Heart left ventricle (tissue), 16 donors: Measurements from ENCODE around the gene PPP1R9A. TPM values are rescaled to one million over a fixed set of nuclear protein-coding genes. Genes with fewer than 3 reads are reported as not detected.
A peak's percentile ranks its signal among the peaks of the same experiment; 100 is the strongest.

Source experiments
- ATAC-seq, 4 donors: fragments of 200-7000 bp; cut with Tn5 transposase; one replicate each; pipeline ENCODE4 v1.9.1; 2020 to 2022; ENCODE audit warnings: moderate library complexity in 4 of 4, mild to moderate bottlenecking in 3 of 4, moderate number of reproducible peaks in 1 of 4
- DNase-seq, 5 donors: peaks; one replicate each; pipeline ENCODE4 v3.0.0-alpha.2; 2020
- H3K27ac ChIP-seq, 12 donors: fragments of 200-600 bp; sonication (generic) in 4 of 12; one replicate each; pipeline versions ENCODE4 v1.5.0 to v1.8.0; 2016 to 2022; ENCODE audit warnings: mild to moderate bottlenecking in 2 of 12
- H3K27me3 ChIP-seq, 9 donors: fragments of 200-600 bp; sonication (generic) in 2 of 9; one replicate each; pipeline versions ENCODE4 v1.5.1 to v1.8.0; 2016 to 2022; ENCODE audit warnings: mild to moderate bottlenecking in 3 of 9
- H3K36me3 ChIP-seq, 9 donors: fragments of 200-600 bp; sonication (generic) in 2 of 9; one replicate each; pipeline versions ENCODE4 v1.5.0 to v1.8.0; 2018 to 2022; ENCODE audit warnings: mild to moderate bottlenecking in 2 of 9
- H3K4me1 ChIP-seq, 12 donors: fragments of 200-600 bp; sonication (generic) in 4 of 12; one replicate each; pipeline versions ENCODE4 v1.5.0 to v1.8.0; 2016 to 2022; ENCODE audit warnings: mild to moderate bottlenecking in 3 of 12
- H3K4me3 ChIP-seq, 12 donors: fragments of 200-600 bp; sonication (generic) in 4 of 12; one replicate each; pipeline versions ENCODE4 v1.5.0 to v1.8.0; 2017 to 2022; ENCODE audit warnings: mild to moderate bottlenecking in 9 of 12, moderate library complexity in 4 of 12
- H3K9me3 ChIP-seq, 12 donors: fragments of 200-600 bp; sonication (generic) in 4 of 12; one replicate each; pipeline versions ENCODE4 v1.5.0 to v1.8.0; 2016 to 2022; ENCODE audit warnings: mild to moderate bottlenecking in 1 of 12
- POLR2A ChIP-seq, 2 donors: fragments of 450-650 bp; IDR thresholded peaks; one replicate each; pipeline ENCODE4 v1.6.1; 2017; ENCODE audit warnings: antibody characterized with exemption in 2 of 2, mild to moderate bottlenecking in 2 of 2, moderate library complexity in 2 of 2
- WGBS, 4 donors: extraction: QIAGEN DNeasy Blood & Tissue Kit in 2 of 4; methylation state at CpG; one replicate each; pipeline versions ENCODE4 v1.1.5 to v1.1.7; 2013 to 2018; 5-methylcytosine and 5-hydroxymethylcytosine counted together
- intact Hi-C, 10 donors: fragments of 100-400 bp; cut with DNase I; formaldehyde crosslinking; loops; one replicate each; pipeline versions ENCODE4 v1.11.1 to v1.14.2; 2022
- long read RNA-seq, 3 donors: library from polyadenylated mRNA; unstranded; transcript quantifications; one replicate each; pipeline ENCODE4 v2.0.0, GENCODE V29; 2020 to 2021
- polyA plus RNA-seq, 2 donors: library from polyadenylated mRNA; stranded (reverse); fragments of 200-250 nt; gene quantifications; one replicate each; pipeline ENCODE4 v1.2.3, GENCODE V29; 2013
- total RNA-seq, 9 donors: library from RNA; depleted of rRNA in 2 of 9; stranded (reverse); fragments of >200 nt in 2 of 9; fragmentation: NEBNext Ultra II Directional in 3 of 9; extraction: Animal tissue kit (Norgen Biotek cat#: 25700) in 3 of 9; gene quantifications; one replicate each; pipeline versions ENCODE4 v1.1.0 to v1.2.4, GENCODE V29; 2016 to 2023
- TF ChIP-seq, protein P1 (sequence below), 12 donors: fragments of 200-600 bp; sonication (generic) in 4 of 12; IDR thresholded peaks; one replicate each; pipeline versions ENCODE4 v1.5.0 to v1.8.0; 2018 to 2022; ENCODE audit warnings: antibody characterized with exemption in 12 of 12, mild to moderate bottlenecking in 5 of 12
- donor health status: ischemic (EF 13 %, LVEDD 7.1; RV severe dilation, severe dysfunction).
- donor health status: healthy with polysubstance abuse.
- donor health status: DM: no; HTN: yes; CAD: no.
- donor health status: DM: no; HTN: no; CAD: no.
- donor health status: ischemic (EF 25% LVEDD 6.9; RV normal size, moderate dysfunction).
- donor health status: ischemic (EF 25% LVEDD 5.7; RV mildly dilated, moderate dysfunction).
- donor health status: healthy.
- donor health status: DM: yes; HTN: yes; CAD: no.
- donor health status: ischemic (EF 35%, LVEDD 5.7; RV mildly dilated, moderate dysfunction).
- donor health status: nonischemic (EF 11% LVEDD 7.7; RV severe dilation, severe dysfunction).
- donor health status: DM: yes; HTN: yes; CAD: no.
- donor health status: PGD.
- donor health status: ischemic (EF 29% LVEDD 5.4; RV normal size, mild dysfunction).
- donor health status: nonischemic (EF 23%, LVEDD 6.1; RV moderate dilation, normal function).

The PPP1R9A gene
- total RNA-seq (10 to 100 TPM; 24.0 to 42.8 (median 31.0) TPM), polyA plus RNA-seq (1 to 10 TPM; 3.6 to 4.6 TPM)
- long read RNA-seq, donor 1, partial matches to known transcripts: 11 of 24 reads
- long read RNA-seq, donor 1, other reads (novel, unspliced or antisense): 13 of 24 reads
- long read RNA-seq, donor 2, partial matches to known transcripts: 49 of 68 reads
- long read RNA-seq, donor 2, other reads (novel, unspliced or antisense): 19 of 68 reads
- long read RNA-seq, donor 3, partial matches to known transcripts: 10 of 24 reads
- long read RNA-seq, donor 3, other reads (novel, unspliced or antisense): 14 of 24 reads

DNA sequence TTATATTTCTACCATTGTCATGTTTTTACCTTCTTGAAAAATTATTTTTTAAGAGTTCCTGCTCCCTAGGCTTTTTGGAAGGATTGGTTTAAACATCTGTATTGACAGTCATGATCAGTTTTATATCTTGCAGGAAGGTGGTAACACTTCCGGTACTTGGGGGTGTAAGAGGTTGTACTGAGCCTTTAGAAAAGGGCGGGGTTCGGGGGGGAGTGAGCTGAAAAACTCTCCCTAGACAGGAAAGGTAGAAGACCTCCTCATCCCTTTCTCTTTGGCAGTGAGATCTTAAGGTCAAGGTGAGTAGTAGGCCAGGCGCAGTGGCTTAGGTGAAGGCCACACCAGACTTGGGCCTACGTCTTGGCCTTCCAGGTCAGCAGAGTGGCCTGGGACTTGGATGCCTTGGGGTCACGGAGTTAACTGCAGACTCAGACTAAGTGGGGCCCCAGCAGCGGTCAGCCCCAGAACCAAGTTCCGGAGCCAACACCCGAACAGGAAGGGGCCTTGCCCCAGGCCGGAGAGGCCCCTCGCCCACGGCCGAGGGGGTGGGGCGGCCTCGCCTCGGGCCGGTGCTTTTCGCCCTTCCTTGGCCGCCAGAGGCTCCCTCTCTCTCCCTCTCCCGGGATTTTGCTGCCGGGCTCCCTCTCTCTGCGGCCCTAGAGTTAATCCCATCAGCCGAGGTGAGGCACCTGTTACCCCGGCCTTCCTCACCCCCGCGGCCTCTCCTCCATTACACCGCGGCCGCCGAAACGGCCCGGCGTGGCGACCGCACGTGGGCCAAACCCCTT, at the start of gene PPP1R9A:
PPP1R9A (plus strand) TSS at position 569 of the 785 bp plus-strand sequence. CDS start 2,520 bp downstream, outside the sequence.
- peak within 1 kb of the TSS; percentile 40 to 84 (median 74) for H3K27ac ChIP-seq
- DNase-seq: peak; percentile 47 to 60 (median 50)
- intact Hi-C loops: loop anchor here in 4 of 10 donors (5.0 to 10.0 kb wide), 4 partner anchors 135 to 290 kb away; partner anchors contain the start of gene SGCE (in 1 of the 4)
- peak within 1 kb of the TSS; percentile 35 to 83 (median 60) for H3K4me3 ChIP-seq
- peaks cover 0 to 18% (median 0%) of the 10 kb centered on the region in 9 donors for H3K27me3 ChIP-seq
- 17 to 59% (median 21%) methylated on average over 10 to 36 of the region's 36 CpGs for WGBS, 4 donors
- no peaks in the 10 kb centered on the region for H3K9me3 ChIP-seq
- H3K36me3 ChIP-seq: no peaks in the 10 kb centered on the region
- TF ChIP-seq, protein P1, sequence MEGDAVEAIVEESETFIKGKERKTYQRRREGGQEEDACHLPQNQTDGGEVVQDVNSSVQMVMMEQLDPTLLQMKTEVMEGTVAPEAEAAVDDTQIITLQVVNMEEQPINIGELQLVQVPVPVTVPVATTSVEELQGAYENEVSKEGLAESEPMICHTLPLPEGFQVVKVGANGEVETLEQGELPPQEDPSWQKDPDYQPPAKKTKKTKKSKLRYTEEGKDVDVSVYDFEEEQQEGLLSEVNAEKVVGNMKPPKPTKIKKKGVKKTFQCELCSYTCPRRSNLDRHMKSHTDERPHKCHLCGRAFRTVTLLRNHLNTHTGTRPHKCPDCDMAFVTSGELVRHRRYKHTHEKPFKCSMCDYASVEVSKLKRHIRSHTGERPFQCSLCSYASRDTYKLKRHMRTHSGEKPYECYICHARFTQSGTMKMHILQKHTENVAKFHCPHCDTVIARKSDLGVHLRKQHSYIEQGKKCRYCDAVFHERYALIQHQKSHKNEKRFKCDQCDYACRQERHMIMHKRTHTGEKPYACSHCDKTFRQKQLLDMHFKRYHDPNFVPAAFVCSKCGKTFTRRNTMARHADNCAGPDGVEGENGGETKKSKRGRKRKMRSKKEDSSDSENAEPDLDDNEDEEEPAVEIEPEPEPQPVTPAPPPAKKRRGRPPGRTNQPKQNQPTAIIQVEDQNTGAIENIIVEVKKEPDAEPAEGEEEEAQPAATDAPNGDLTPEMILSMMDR (IDR thresholded peaks at IDR 0.05): peak in 10 of 12 donors; percentile 7 to 56 (median 32)
- no peak for TF ChIP-seq POLR2A (IDR thresholded peaks at IDR 0.05)
- H3K4me1 ChIP-seq: peaks cover 0 to 13% (median 3%) of the 10 kb centered on the region in 12 donors
- peak; percentile 63 to 91 (median 90) for ATAC-seq

DNA sequence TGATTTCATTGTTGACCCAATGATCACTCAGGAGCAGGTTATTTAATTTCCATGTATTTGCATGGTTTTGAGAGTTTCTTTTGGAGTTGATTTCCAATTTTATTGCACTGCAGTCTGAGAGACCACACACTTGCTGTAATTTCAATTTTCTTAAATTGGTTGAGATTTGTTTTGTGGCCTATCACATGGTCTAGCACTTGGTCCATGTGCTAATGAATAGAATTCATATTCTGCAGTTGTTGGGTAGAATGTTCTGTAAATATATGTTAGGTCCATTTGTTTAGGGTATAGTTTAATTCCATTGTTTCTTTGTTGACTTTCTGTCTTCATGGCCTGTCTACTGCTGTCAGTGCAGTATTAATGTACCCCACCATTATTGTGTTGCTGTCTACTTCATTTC, 36.3 kb upstream of the PPP1R9A start:
- no peak for DNase-seq
- Histone ChIP-seq H3K36me3 (no peaks in the 10 kb centered on the region), H3K27me3 (no peaks in the 10 kb centered on the region), H3K4me1 (no peaks in the 10 kb centered on the region), H3K27ac (no peak overlapping the region), H3K9me3 (peaks cover 0 to 10% (median 0%) of the 10 kb centered on the region in 12 donors), H3K4me3 (no peak overlapping the region)
- no peak for ATAC-seq
- intact Hi-C loops: no loop called here
- TF ChIP-seq, protein P1 (IDR thresholded peaks at IDR 0.05): no peak
- TF ChIP-seq POLR2A (IDR thresholded peaks at IDR 0.05): no peak

DNA sequence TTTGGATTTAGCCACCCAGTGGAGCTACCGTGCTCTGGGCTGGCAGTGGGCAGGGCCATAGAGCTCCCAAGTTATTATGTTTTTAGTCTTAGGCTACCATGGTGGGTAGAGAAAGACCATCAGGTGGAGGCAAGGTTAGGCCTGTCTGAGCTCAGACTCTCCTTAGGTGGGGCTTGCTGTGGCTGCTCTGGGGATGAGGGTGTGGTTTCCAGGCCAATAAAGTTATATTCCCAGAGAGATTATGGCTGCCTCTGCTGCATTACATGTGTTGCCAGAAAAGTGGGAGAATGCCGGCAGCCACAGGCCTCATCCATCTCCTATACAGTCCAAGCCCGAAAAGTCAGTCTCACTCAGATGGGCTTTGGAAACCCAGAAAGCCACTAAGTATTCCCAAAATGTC, 34.2 kb upstream of the PPP1R9A start:
- DNase-seq (no peak), ATAC-seq (no peak)
- Histone ChIP-seq H3K4me3 (no peak overlapping the region), H3K4me1 (no peaks in the 10 kb centered on the region), H3K36me3 (no peaks in the 10 kb centered on the region), H3K27ac (no peak overlapping the region), H3K27me3 (no peaks in the 10 kb centered on the region), H3K9me3 (peaks cover 0 to 17% (median 2%) of the 10 kb centered on the region in 12 donors)
- TF ChIP-seq, protein P1 (IDR thresholded peaks at IDR 0.05): no peak
- intact Hi-C loops: no loop called here
- 75 to 88% (median 87%) methylated on average over 3 of the region's 3 CpGs for WGBS, 4 donors
